NT2/D1 (cell line): Measurements from ENCODE around the gene SLC22A12.

Experiments used
- DNase-seq: peaks from one replicate; pipeline ENCODE4 v3.0.0-alpha.2; 2011; ENCODE audit warnings: low read depth, low spot score
- H3K27me3 ChIP-seq: 2 replicates; pipeline ENCODE4 v1.6.0; 2011; ENCODE audit warnings: mild to moderate bottlenecking; ENCODE audit not compliant: insufficient read length, insufficient read depth
- H3K36me3 ChIP-seq: 2 replicates; pipeline ENCODE4 v1.6.1; 2011; ENCODE audit warnings: mild to moderate bottlenecking, low read length, mixed read lengths; ENCODE audit not compliant: insufficient read depth, insufficient read length
- H3K4me1 ChIP-seq: 2 replicates; pipeline ENCODE4 v1.5.1; 2011; ENCODE audit not compliant: insufficient read depth, insufficient read length
- H3K4me3 ChIP-seq: 2 replicates; pipeline ENCODE4 v1.5.1; 2011; ENCODE audit warnings: low read depth; ENCODE audit not compliant: insufficient read length
- H3K9ac ChIP-seq: 2 replicates; pipeline ENCODE4 v1.6.0; 2011; ENCODE audit warnings: low read depth; ENCODE audit not compliant: insufficient read length
- H3K9me3 ChIP-seq: 2 replicates; pipeline ENCODE4 v1.5.1; 2011; ENCODE audit warnings: mild to moderate bottlenecking, low read length; ENCODE audit not compliant: insufficient read depth
- SUZ12 ChIP-seq: IDR thresholded peaks from 2 replicates; pipeline ENCODE4 v1.6.1; 2011; ENCODE audit not compliant: insufficient read length, insufficient read depth; ENCODE audit errors: extremely low read depth
- YY1 ChIP-seq: IDR thresholded peaks from 2 replicates; pipeline ENCODE4 v1.6.1; 2011; ENCODE audit not compliant: insufficient read length, insufficient read depth
- ZNF274 ChIP-seq: IDR thresholded peaks from 2 replicates; pipeline ENCODE4 v1.6.1; 2011; ENCODE audit warnings: mild to moderate bottlenecking, low read depth, low read length

Gene SLC22A12

GRCh38 chr11:64608636-64609035, 17.6 kb downstream of the SLC22A12 start:
- H3K36me3 ChIP-seq, result no peaks in the 10 kb centered on the region
- H3K27me3 ChIP-seq, result no peaks in the 10 kb centered on the region
- peaks cover 14% of the 10 kb centered on the region for H3K4me1 ChIP-seq
- DNase-seq, result no peak
- H3K9ac ChIP-seq, result no peak overlapping the region
- TF ChIP-seq SUZ12, result no peak
- TF ChIP-seq YY1, result no peak
- TF ChIP-seq ZNF274, result no peak
- H3K9me3 ChIP-seq, result no peaks in the 10 kb centered on the region
- no peak overlapping the region for H3K4me3 ChIP-seq

- no peak overlapping the region for H3K9ac ChIP-seq
- no peaks in the 10 kb centered on the region for H3K36me3 ChIP-seq
- H3K9me3 ChIP-seq, result no peaks in the 10 kb centered on the region
- no peak for TF ChIP-seq YY1
- TF ChIP-seq SUZ12, result no peak
- no peak for TF ChIP-seq ZNF274
- peaks cover 17% of the 10 kb centered on the region for H3K4me1 ChIP-seq
- no peak for DNase-seq
- no peak overlapping the region for H3K4me3 ChIP-seq
- H3K27me3 ChIP-seq, result no peaks in the 10 kb centered on the region
Measured at GRCh38 chr11:64609436-64610047, 18.5 kb downstream of the SLC22A12 start.

- TF ChIP-seq SUZ12 (no peak), ZNF274 (no peak), YY1 (no peak)
- Histone ChIP-seq H3K9me3 (no peaks in the 10 kb centered on the region), H3K36me3 (no peaks in the 10 kb centered on the region), H3K4me1 (peaks cover 7% of the 10 kb centered on the region), H3K27me3 (no peaks in the 10 kb centered on the region), H3K4me3 (no peak overlapping the region), H3K9ac (no peak overlapping the region)
- no peak for DNase-seq
Measured at GRCh38 chr11:64610596-64610995, 19.6 kb downstream of the SLC22A12 start.

- Histone ChIP-seq H3K9me3 (no peaks in the 10 kb centered on the region), H3K4me1 (peaks cover 5% of the 10 kb centered on the region), H3K4me3 (no peak overlapping the region), H3K27me3 (no peaks in the 10 kb centered on the region), H3K36me3 (no peaks in the 10 kb centered on the region), H3K9ac (no peak overlapping the region)
- DNase-seq, result no peak
- no peak for TF ChIP-seq ZNF274
- no peak for TF ChIP-seq SUZ12
- no peak for TF ChIP-seq YY1
Measured at GRCh38 chr11:64611176-64611575, 20.2 kb downstream of the SLC22A12 start.

- no peaks in the 10 kb centered on the region for H3K27me3 ChIP-seq
- no peaks in the 10 kb centered on the region for H3K9me3 ChIP-seq
- TF ChIP-seq ZNF274 (no peak), SUZ12 (no peak), YY1 (no peak)
- no peaks in the 10 kb centered on the region for H3K36me3 ChIP-seq
- no peak for DNase-seq
- peaks cover 5% of the 10 kb centered on the region for H3K4me1 ChIP-seq
- no peak overlapping the region for H3K4me3 ChIP-seq
- no peak overlapping the region for H3K9ac ChIP-seq
Measured at GRCh38 chr11:64611869-64612646, 21.0 kb downstream of the SLC22A12 start.

GRCh38 chr11:64613648-64614047, 22.6 kb downstream of the SLC22A12 start:
- H3K4me1 ChIP-seq, result peaks cover 9% of the 10 kb centered on the region
- H3K9me3 ChIP-seq, result no peaks in the 10 kb centered on the region
- TF ChIP-seq ZNF274, result no peak
- no peak for TF ChIP-seq YY1
- TF ChIP-seq SUZ12, result no peak
- DNase-seq, result no peak
- H3K36me3 ChIP-seq, result no peaks in the 10 kb centered on the region
- no peaks in the 10 kb centered on the region for H3K27me3 ChIP-seq
- H3K4me3 ChIP-seq, result no peak overlapping the region
- no peak overlapping the region for H3K9ac ChIP-seq

- TF ChIP-seq SUZ12 (no peak), YY1 (no peak), ZNF274 (no peak)
- Histone ChIP-seq H3K27me3 (no peaks in the 10 kb centered on the region), H3K4me3 (no peak overlapping the region), H3K4me1 (peaks cover 14% of the 10 kb centered on the region), H3K9me3 (no peaks in the 10 kb centered on the region), H3K9ac (no peak overlapping the region), H3K36me3 (no peaks in the 10 kb centered on the region)
- DNase-seq, result no peak
Measured at GRCh38 chr11:64614917-64615316, 23.9 kb downstream of the SLC22A12 start.
